Mesendoderm (in vitro differentiated cells): ENCODE data around the gene BIN2.
"Not testable (repeated sequence)": the region's sequence is repeated elsewhere in the genome, so short reads cannot be mapped to it uniquely, and the experiment has no call there.

ENCODE experiments used
- DNase-seq: peaks from one replicate; pipeline ENCODE4 v3.0.0; 2013
- H2AK5ac ChIP-seq: 2 replicates; pipeline ENCODE4 v1.6.1; 2013; ENCODE audit warnings: low read length, inconsistent platforms
- H2BK120ac ChIP-seq: 2 replicates; pipeline ENCODE4 v1.6.1; 2013; ENCODE audit warnings: low read depth, mild to moderate bottlenecking, low read length, moderate library complexity, mixed read lengths
- H2BK15ac ChIP-seq: replicated peaks from 2 replicates; pipeline ENCODE4 v1.6.1; 2013; ENCODE audit warnings: low read depth, mild to moderate bottlenecking, moderate library complexity
- H2BK5ac ChIP-seq: 2 replicates; pipeline ENCODE4 v1.6.1; 2013; ENCODE audit warnings: low read length, inconsistent platforms
- H3K18ac ChIP-seq: 2 replicates; pipeline ENCODE4 v1.6.1; 2013; ENCODE audit warnings: mild to moderate bottlenecking, low read length, mixed read lengths
- H3K23ac ChIP-seq: one replicate; pipeline ENCODE4 v1.6.1; 2013; ENCODE audit warnings: low read length
- H3K27ac ChIP-seq: 2 replicates; pipeline ENCODE4 v1.5.1; 2013; ENCODE audit warnings: low read depth, mild to moderate bottlenecking, inconsistent platforms, low read length, moderate library complexity
- H3K27me3 ChIP-seq: 2 replicates; pipeline ENCODE4 v1.6.1; 2013; ENCODE audit warnings: low read length, control low read depth, mild to moderate bottlenecking, inconsistent platforms; ENCODE audit not compliant: insufficient read depth, poor library complexity
- H3K36me3 ChIP-seq: 2 replicates; pipeline ENCODE4 v1.6.1; 2013; ENCODE audit warnings: low read length, inconsistent platforms; ENCODE audit not compliant: control insufficient read depth, insufficient read depth
- H3K4ac ChIP-seq: one replicate; pipeline ENCODE4 v1.6.1; 2013; ENCODE audit warnings: low read depth, mild to moderate bottlenecking, low read length, moderate library complexity
- H3K4me1 ChIP-seq: 2 replicates; pipeline ENCODE4 v1.6.1; 2013; ENCODE audit warnings: low read depth, low read length, inconsistent platforms; ENCODE audit not compliant: control insufficient read depth
- H3K4me2 ChIP-seq: 2 replicates; pipeline ENCODE4 v1.6.1; 2013; ENCODE audit warnings: low read length
- H3K4me3 ChIP-seq: 2 replicates; pipeline ENCODE4 v1.5.1; 2013; ENCODE audit warnings: mild to moderate bottlenecking, low read length
- H3K56ac ChIP-seq: one replicate; pipeline ENCODE4 v1.6.1; 2013; ENCODE audit warnings: low read length
- H3K79me1 ChIP-seq: 2 replicates; pipeline ENCODE4 v1.6.1; 2013; ENCODE audit warnings: low read length, inconsistent platforms
- H3K79me2 ChIP-seq: 2 replicates; pipeline ENCODE4 v1.6.1; 2013; ENCODE audit warnings: mild to moderate bottlenecking, low read length; ENCODE audit not compliant: control insufficient read depth, insufficient read depth
- H3K9ac ChIP-seq: 2 replicates; pipeline ENCODE4 v1.6.1; 2013; ENCODE audit warnings: low read length, inconsistent platforms
- H4K5ac ChIP-seq: one replicate; pipeline ENCODE4 v1.6.1; 2013; ENCODE audit warnings: low read length
- H4K8ac ChIP-seq: one replicate; pipeline ENCODE4 v1.6.1; 2013; ENCODE audit warnings: low read depth, mild to moderate bottlenecking, control low read depth, low read length, moderate library complexity
- WGBS: extraction: QIAGEN DNeasy Blood & Tissue Kit; methylation state at CpG from one replicate; pipeline ENCODE4 v1.1.7; 2013; ENCODE audit warnings: low lambda C conversion rate, missing lambda C conversion rate; ENCODE audit not compliant: insufficient coverage; ENCODE audit errors: extremely low coverage; 5-methylcytosine and 5-hydroxymethylcytosine counted together

BIN2 gene

DNA sequence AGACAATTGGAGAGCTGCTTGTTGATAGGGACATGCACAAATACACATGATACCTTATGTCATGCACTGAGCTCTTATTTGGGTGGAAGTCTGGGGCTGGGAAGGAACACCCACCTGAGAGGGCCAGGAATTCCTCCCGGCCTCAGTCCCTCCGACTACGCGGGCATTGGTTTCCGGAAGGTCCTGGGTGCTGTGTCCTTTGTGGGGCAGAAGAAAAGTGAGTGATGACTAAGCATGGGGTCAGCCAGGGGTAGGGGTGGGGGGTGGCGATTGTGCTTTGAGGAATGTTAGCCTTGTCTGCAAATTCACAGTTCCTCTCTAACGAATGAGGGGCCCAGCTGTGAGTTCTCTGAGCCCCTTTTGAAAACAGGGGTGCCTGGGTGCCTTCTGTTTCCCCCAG lies 21.7 kb upstream of the BIN2 start:
- H3K23ac ChIP-seq: no peak overlapping the region
- no peak overlapping the region for H4K5ac ChIP-seq
- H2BK15ac ChIP-seq: no peak overlapping the region
- H3K4me3 ChIP-seq: no peak overlapping the region
- H3K18ac ChIP-seq: no peak overlapping the region
- no peak overlapping the region for H2AK5ac ChIP-seq
- H3K79me1 ChIP-seq: no peaks in the 10 kb centered on the region
- H3K79me2 ChIP-seq: no peaks in the 10 kb centered on the region
- no peak for DNase-seq
- WGBS: no CpG with 5 or more reads among the region's 7 CpGs
- no peak overlapping the region for H3K56ac ChIP-seq
- H3K4ac ChIP-seq: no peak overlapping the region
- no peak overlapping the region for H4K8ac ChIP-seq
- no peak overlapping the region for H3K27ac ChIP-seq
- H2BK120ac ChIP-seq: no peak overlapping the region
- H3K9ac ChIP-seq: no peak overlapping the region
- no peaks in the 10 kb centered on the region for H3K27me3 ChIP-seq
- no peaks in the 10 kb centered on the region for H3K4me1 ChIP-seq
- no peak overlapping the region for H2BK5ac ChIP-seq
- no peaks in the 10 kb centered on the region for H3K36me3 ChIP-seq
- H3K4me2 ChIP-seq: no peak overlapping the region

- Histone ChIP-seq H3K18ac (no peak overlapping the region), H3K79me1 (no peaks in the 10 kb centered on the region), H3K27me3 (no peaks in the 10 kb centered on the region), H3K27ac (no peak overlapping the region), H4K5ac (no peak overlapping the region), H3K9ac (no peak overlapping the region), H4K8ac (no peak overlapping the region), H3K4me2 (no peak overlapping the region), H3K4ac (no peak overlapping the region), H2BK120ac (no peak overlapping the region), H2BK15ac (no peak overlapping the region), H2BK5ac (no peak overlapping the region), H2AK5ac (no peak overlapping the region), H3K36me3 (no peaks in the 10 kb centered on the region), H3K79me2 (no peaks in the 10 kb centered on the region), H3K4me3 (no peak overlapping the region), H3K4me1 (no peaks in the 10 kb centered on the region), H3K56ac (no peak overlapping the region), H3K23ac (no peak overlapping the region)
- WGBS: no CpG with 5 or more reads among the region's 2 CpGs
- DNase-seq: no peak
Observed at GRCh38 chr12:51343201-51343600, 19.2 kb upstream of the BIN2 start.

- no peak overlapping the region for H3K4me3 ChIP-seq
- no peaks in the 10 kb centered on the region for H3K79me1 ChIP-seq
- no peak overlapping the region for H3K18ac ChIP-seq
- no peak overlapping the region for H2BK5ac ChIP-seq
- no peak overlapping the region for H3K4ac ChIP-seq
- no peak overlapping the region for H4K8ac ChIP-seq
- no peak overlapping the region for H2BK15ac ChIP-seq
- H3K79me2 ChIP-seq: no peaks in the 10 kb centered on the region
- H3K56ac ChIP-seq: no peak overlapping the region
- DNase-seq: no peak
- no peak overlapping the region for H4K5ac ChIP-seq
- no CpG with 5 or more reads among the region's 10 CpGs for WGBS
- H3K4me2 ChIP-seq: no peak overlapping the region
- no peak overlapping the region for H2AK5ac ChIP-seq
- no peaks in the 10 kb centered on the region for H3K4me1 ChIP-seq
- no peak overlapping the region for H3K9ac ChIP-seq
- H3K36me3 ChIP-seq: no peaks in the 10 kb centered on the region
- H3K23ac ChIP-seq: no peak overlapping the region
- no peaks in the 10 kb centered on the region for H3K27me3 ChIP-seq
- no peak overlapping the region for H2BK120ac ChIP-seq
- no peak overlapping the region for H3K27ac ChIP-seq
Observed at GRCh38 chr12:51342416-51342815, 18.4 kb upstream of the BIN2 start.

DNA sequence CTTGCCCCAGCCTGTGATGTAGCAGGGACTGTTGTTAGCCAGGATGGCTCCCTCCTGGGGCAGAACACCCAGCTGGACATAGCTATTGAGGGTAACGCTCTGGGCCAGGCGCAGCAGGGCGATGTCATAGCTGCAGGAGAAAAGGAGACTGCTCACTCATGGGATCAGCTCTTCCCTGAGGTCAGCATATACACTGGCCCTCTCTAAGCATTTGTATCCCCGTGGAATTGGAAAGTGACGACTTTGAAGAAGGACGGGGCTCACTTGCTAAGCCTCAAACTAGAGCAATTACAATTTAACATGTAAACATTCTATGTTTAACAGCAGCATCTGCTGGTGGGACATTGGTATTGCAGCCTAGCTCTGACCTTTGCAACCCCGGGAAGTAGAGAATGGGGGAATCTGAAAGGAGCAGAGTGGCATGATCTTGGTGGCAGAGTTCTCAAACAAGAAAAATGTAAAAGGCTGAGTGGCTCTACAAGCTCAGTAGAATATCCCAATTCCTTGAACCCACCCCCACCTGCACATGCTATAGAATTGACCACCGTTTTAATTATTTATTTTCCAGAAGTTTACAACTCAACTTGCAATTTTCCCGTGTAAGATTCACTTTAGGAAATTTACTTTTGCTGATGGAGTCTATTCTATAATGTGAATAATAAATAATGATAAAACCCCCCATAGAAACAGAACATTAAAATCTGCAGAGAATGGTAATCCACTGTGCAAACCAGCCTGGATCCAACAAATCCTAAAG lies 17.5 kb upstream of the BIN2 start:
- WGBS: no CpG with 5 or more reads among the region's 9 CpGs
- Histone ChIP-seq H2BK5ac (no peak overlapping the region), H2AK5ac (no peak overlapping the region), H3K4ac (no peak overlapping the region), H3K79me2 (no peaks in the 10 kb centered on the region), H4K8ac (no peak overlapping the region), H2BK15ac (no peak overlapping the region), H3K27ac (no peak overlapping the region), H3K36me3 (no peaks in the 10 kb centered on the region), H3K4me3 (no peak overlapping the region), H3K4me1 (no peaks in the 10 kb centered on the region), H3K79me1 (no peaks in the 10 kb centered on the region), H2BK120ac (no peak overlapping the region), H3K18ac (no peak overlapping the region), H3K23ac (no peak overlapping the region), H4K5ac (no peak overlapping the region), H3K56ac (peak overlapping the region; percentile 52), H3K4me2 (peak overlapping the region; percentile 10), H3K27me3 (no peaks in the 10 kb centered on the region), H3K9ac (peak overlapping the region; percentile 18)
- peak; percentile 75 for DNase-seq

GRCh38 chr12:51339750-51340149 lies 15.8 kb upstream of the BIN2 start:
- Histone ChIP-seq H3K4me2 (no peak overlapping the region), H4K8ac (no peak overlapping the region), H3K9ac (no peak overlapping the region), H2BK5ac (no peak overlapping the region), H3K27me3 (no peaks in the 10 kb centered on the region), H3K4me3 (no peak overlapping the region), H3K79me2 (no peaks in the 10 kb centered on the region), H3K4ac (no peak overlapping the region), H2AK5ac (no peak overlapping the region), H3K18ac (no peak overlapping the region), H2BK120ac (no peak overlapping the region), H3K27ac (no peak overlapping the region), H3K23ac (no peak overlapping the region), H4K5ac (no peak overlapping the region), H3K36me3 (no peaks in the 10 kb centered on the region), H3K79me1 (no peaks in the 10 kb centered on the region), H3K4me1 (no peaks in the 10 kb centered on the region), H2BK15ac (no peak overlapping the region), H3K56ac (no peak overlapping the region)
- no peak for DNase-seq
- WGBS: no CpG with 5 or more reads among the region's 6 CpGs

DNA sequence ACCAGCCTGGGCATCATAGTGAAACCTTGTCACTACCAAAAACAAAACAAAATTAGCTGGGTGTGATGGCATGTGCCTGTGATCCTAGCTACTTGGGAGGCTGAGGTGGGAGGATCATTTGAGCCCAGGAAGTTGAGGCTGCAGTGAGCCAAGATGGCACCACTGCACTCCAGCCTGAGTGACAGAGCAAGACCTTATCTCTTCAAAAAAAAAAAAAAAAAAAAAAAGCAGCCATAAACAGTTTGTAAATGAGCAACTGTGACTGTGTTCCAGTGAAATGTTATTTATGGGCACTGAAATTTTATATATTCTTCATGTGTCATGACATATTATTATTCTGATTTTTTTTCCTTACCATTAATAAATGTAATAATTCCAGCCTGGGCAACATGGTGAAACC lies 13.4 kb upstream of the BIN2 start:
- not testable (repeated sequence) for H3K36me3 ChIP-seq, H4K8ac ChIP-seq, H3K56ac ChIP-seq, H3K79me2 ChIP-seq, H3K4me3 ChIP-seq, H3K27ac ChIP-seq, H3K18ac ChIP-seq, H2BK15ac ChIP-seq, H3K4ac ChIP-seq, H2BK120ac ChIP-seq, H3K9ac ChIP-seq, H2BK5ac ChIP-seq, H3K4me2 ChIP-seq, H3K4me1 ChIP-seq, H4K5ac ChIP-seq, H3K79me1 ChIP-seq, H3K27me3 ChIP-seq, H2AK5ac ChIP-seq, H3K23ac ChIP-seq, DNase-seq
